A673 (cell line): ENCODE results near the gene RNASE7. TPM values are rescaled to one million over a fixed set of nuclear protein-coding genes. Genes with fewer than 3 reads are reported as not detected.

ENCODE experiments used
- BruUV-seq: library from RNA; stranded (reverse); fragments of 400-500 nt; replicated peaks from 2 replicates; lab custom pipeline; 2021; lab: Mats Ljungman, UMichigan
- CTCF ChIA-PET: fragments of 300-600 bp; sonication (Branson Sonifier 250); formaldehyde crosslinking; loops from one replicate; lab custom pipeline; 2022; ENCODE audit warnings: antibody characterized with exemption; lab: Charles Lee
- POLR2A ChIA-PET: fragments of 300-600 bp; sonication (Branson Sonifier 250); formaldehyde crosslinking; loops from one replicate; lab custom pipeline; 2022; ENCODE audit warnings: antibody characterized with exemption; ENCODE audit not compliant: low non-redundant PET; lab: Charles Lee
- DNase-seq: peaks from one replicate; pipeline ENCODE4 v3.0.0-alpha.2; 2015; ENCODE audit warnings: low spot score
- H3K27ac ChIP-seq: fragments of 200-600 bp; sonication (generic); 2 replicates; pipeline ENCODE4 v1.5.1; 2016; ENCODE audit warnings: mixed run types, low read depth, mild to moderate bottlenecking, mixed read lengths, antibody characterized with exemption, low read length; ENCODE audit not compliant: poor library complexity, severe bottlenecking
- H3K27me3 ChIP-seq: fragments of 200-600 bp; sonication (generic); replicated peaks from 2 replicates; pipeline ENCODE4 v1.6.1; 2017; ENCODE audit warnings: mixed run types, low read depth, mild to moderate bottlenecking, mixed read lengths, antibody characterized with exemption, low read length; ENCODE audit not compliant: insufficient read depth, poor library complexity
- H3K36me3 ChIP-seq: fragments of 200-600 bp; sonication (generic); 2 replicates; pipeline ENCODE4 v1.6.1; 2016; ENCODE audit warnings: mixed run types, mild to moderate bottlenecking, mixed read lengths, antibody characterized with exemption, low read length; ENCODE audit not compliant: insufficient read depth, poor library complexity, severe bottlenecking
- H3K4me1 ChIP-seq: fragments of 200-600 bp; sonication (generic); 2 replicates; pipeline ENCODE4 v1.6.1; 2017; ENCODE audit warnings: mixed run types, mild to moderate bottlenecking, mixed read lengths, antibody characterized with exemption, low read length; ENCODE audit not compliant: insufficient read depth, poor library complexity, severe bottlenecking
- H3K4me3 ChIP-seq: fragments of 200-600 bp; sonication (generic); 2 replicates; pipeline ENCODE4 v1.5.1; 2016; ENCODE audit warnings: low read depth, mixed run types, mild to moderate bottlenecking, mixed read lengths, low read length; ENCODE audit not compliant: poor library complexity, severe bottlenecking
- H3K9me3 ChIP-seq: fragments of 200-600 bp; sonication (generic); 2 replicates; pipeline ENCODE4 v1.6.1; 2016; ENCODE audit warnings: mixed run types, low read depth, mild to moderate bottlenecking, mixed read lengths, antibody characterized with exemption, low read length; ENCODE audit not compliant: poor library complexity, severe bottlenecking
- EZH2 ChIP-seq: fragments of 200-600 bp; sonication (generic); IDR thresholded peaks from 2 replicates; pipeline ENCODE4 v1.6.1; 2017; ENCODE audit warnings: borderline replicate concordance, low read depth, mild to moderate bottlenecking, mixed read lengths, antibody characterized with exemption, low read length; ENCODE audit not compliant: poor library complexity, severe bottlenecking
- intact Hi-C: fragments of 100-400 bp; cut with micrococcal nuclease; formaldehyde crosslinking; loops from one replicate; pipeline ENCODE4 v1.10.0; 2022; ENCODE audit not compliant: unreplicated experiment
- total RNA-seq: library from RNA; stranded (reverse); gene quantifications from 2 replicates; pipeline ENCODE4 v1.2.3, GENCODE V29; 2021
- TF ChIP-seq, protein P1 (sequence below): fragments of 300-800, 200-600 bp; sonication (generic); conservative IDR thresholded peaks from 2 replicates; pipeline ENCODE4 v1.5.1; 2017; ENCODE audit warnings: low read depth, mild to moderate bottlenecking, antibody characterized with exemption, low read length, moderate library complexity, mixed read lengths

The RNASE7 gene
- total RNA-seq, 1 experiment from 2014 or later = not detected

DNA sequence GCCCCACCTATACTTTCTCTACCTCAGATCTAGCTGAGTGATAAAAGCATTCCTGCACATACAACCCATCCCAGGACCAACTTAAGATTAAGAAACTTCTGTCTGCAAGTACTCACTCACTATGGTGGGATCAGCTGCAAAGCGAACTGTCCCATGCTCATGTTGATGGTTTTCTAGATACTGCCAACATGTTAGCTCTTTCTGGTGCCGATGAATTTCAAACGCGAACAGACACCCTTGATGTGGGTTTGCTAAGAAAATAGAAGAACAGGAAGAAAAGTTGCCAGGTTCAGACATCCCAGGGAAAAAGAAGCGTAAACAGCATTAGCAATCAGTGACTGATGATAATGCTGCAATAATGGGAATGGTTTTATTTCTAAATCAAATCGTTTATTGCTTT is 44.6 kb upstream of the RNASE7 start:
- Histone ChIP-seq H3K27ac (no peak overlapping the region), H3K4me3 (no peak overlapping the region), H3K36me3 (peaks cover 47% of the 10 kb centered on the region), H3K9me3 (no peaks in the 10 kb centered on the region), H3K4me1 (peaks cover 8% of the 10 kb centered on the region), H3K27me3 (no peaks in the 10 kb centered on the region)
- no peak for TF ChIP-seq EZH2
- TF ChIP-seq, protein P1, sequence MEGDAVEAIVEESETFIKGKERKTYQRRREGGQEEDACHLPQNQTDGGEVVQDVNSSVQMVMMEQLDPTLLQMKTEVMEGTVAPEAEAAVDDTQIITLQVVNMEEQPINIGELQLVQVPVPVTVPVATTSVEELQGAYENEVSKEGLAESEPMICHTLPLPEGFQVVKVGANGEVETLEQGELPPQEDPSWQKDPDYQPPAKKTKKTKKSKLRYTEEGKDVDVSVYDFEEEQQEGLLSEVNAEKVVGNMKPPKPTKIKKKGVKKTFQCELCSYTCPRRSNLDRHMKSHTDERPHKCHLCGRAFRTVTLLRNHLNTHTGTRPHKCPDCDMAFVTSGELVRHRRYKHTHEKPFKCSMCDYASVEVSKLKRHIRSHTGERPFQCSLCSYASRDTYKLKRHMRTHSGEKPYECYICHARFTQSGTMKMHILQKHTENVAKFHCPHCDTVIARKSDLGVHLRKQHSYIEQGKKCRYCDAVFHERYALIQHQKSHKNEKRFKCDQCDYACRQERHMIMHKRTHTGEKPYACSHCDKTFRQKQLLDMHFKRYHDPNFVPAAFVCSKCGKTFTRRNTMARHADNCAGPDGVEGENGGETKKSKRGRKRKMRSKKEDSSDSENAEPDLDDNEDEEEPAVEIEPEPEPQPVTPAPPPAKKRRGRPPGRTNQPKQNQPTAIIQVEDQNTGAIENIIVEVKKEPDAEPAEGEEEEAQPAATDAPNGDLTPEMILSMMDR = no peak
- intact Hi-C loops = no loop called here
- DNase-seq = no peak
- CTCF ChIA-PET = interaction anchor here (0.6 to 1.5 kb wide), 2 partner anchors 17 to 26 kb away, joined by 4 to 11 read pairs; no protein-coding TSS in a partner anchor
- no TSS peak for BruUV-seq
- POLR2A ChIA-PET = interaction anchor here (0.7 kb wide), 1 partner anchor 264 kb away, joined by 23 read pairs; no protein-coding TSS in a partner anchor

DNA sequence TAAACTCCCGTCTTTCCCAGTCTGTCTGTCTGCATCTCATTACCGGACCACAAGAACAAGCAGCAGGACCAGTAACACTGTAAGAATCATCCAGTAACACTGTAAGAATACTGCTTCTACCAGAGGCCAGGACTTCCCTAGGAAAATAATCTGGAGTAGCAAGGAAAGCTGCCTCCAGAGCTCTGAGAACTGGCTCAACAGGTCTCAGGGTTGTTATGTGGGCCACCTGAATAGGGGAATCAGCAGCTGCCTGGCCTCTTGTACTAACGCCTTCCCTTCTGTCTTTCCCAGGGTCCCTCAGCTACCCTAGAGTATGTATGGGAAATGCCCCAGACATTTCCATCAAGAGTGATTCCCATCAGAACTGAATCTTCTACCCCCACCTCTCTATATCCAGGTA is 44.0 kb upstream of the RNASE7 start:
- DNase-seq = no peak
- CTCF ChIA-PET = interaction anchor here (0.9 to 1.5 kb wide), 2 partner anchors 16 to 17 kb away, joined by 3 to 4 read pairs; no protein-coding TSS in a partner anchor
- intact Hi-C loops = no loop called here
- POLR2A ChIA-PET = no interaction called here
- Histone ChIP-seq H3K4me3 (no peak overlapping the region), H3K27me3 (no peaks in the 10 kb centered on the region), H3K27ac (no peak overlapping the region), H3K4me1 (peaks cover 8% of the 10 kb centered on the region), H3K9me3 (no peaks in the 10 kb centered on the region), H3K36me3 (peaks cover 41% of the 10 kb centered on the region)
- no TSS peak for BruUV-seq
- TF ChIP-seq, protein P1 = no peak
- no peak for TF ChIP-seq EZH2

DNA sequence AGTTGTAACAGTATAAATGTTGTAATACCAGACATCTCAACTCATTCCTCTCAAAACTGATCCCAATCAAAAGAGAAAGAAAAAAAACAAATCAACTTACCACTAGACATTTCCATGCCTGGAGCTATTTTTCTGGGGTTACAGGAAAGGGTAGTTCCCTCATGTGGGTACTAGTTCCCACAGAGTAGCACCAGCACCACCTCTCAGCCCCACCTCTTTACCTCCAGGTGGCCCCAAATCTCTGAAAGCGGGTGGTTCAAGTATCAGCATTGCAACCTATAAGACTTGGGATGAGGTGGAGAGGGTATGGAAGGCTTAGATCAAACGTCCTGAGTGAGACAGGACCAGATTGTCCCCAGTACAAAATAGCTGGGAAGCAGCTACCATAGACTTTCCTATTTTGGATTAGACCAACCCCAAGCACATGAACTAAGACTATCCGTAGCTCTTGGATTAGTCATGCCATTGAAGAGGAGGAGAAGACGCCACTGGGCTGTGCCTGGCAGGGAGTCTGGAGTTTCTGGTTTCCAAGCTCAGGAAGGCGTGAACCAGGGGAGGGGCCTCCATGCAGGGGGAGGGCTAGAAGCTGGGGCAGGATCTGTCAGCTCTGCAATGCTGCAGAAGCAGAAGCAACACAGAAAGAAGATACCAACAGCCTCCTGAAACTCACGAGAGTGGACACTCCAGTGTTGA is 43.3 kb upstream of the RNASE7 start, which contains the start of gene SLC39A2:
TSS of gene SLC39A2 (plus strand) at position 620 of the 693 bp plus-strand sequence. CDS start 154 bp downstream, outside the sequence.
- intact Hi-C loops = no loop called here
- no peak for TF ChIP-seq EZH2
- TF ChIP-seq, protein P1 = no peak
- H3K4me1 ChIP-seq = peaks cover 8% of the 10 kb centered on the region
- ChIA-PET POLR2A (no interaction called here), CTCF (interaction anchor here (0.6 to 0.9 kb wide), 2 partner anchors 16 to 26 kb away, joined by 3 read pairs; no protein-coding TSS in a partner anchor)
- H3K27me3 ChIP-seq = no peaks in the 10 kb centered on the region
- H3K27ac ChIP-seq = no peak within 1 kb of the TSS
- no TSS peak for BruUV-seq
- peaks cover 35% of the 10 kb centered on the region for H3K36me3 ChIP-seq
- DNase-seq = peak; percentile 84
- H3K9me3 ChIP-seq = no peaks in the 10 kb centered on the region
- H3K4me3 ChIP-seq = no peak within 1 kb of the TSS
